Endothelial cell of umbilical vein (primary cell): ENCODE results near the gene MROH8.

ENCODE experiments used
- EZH2 ChIP-seq: IDR thresholded peaks from 2 replicates; pipeline ENCODE4 v1.6.1; 2012; ENCODE audit warnings: borderline replicate concordance, low read depth, mild to moderate bottlenecking, moderate library complexity, low read length, inconsistent platforms; ENCODE audit not compliant: severe bottlenecking
- MYC ChIP-seq: IDR thresholded peaks from one replicate; pipeline ENCODE4 v1.6.1; 2011; ENCODE audit warnings: mild to moderate bottlenecking, low read depth, low read length
- POLR2A ChIP-seq: IDR thresholded peaks from 2 replicates; pipeline ENCODE4 v1.6.1; 2012; ENCODE audit warnings: low read depth, mild to moderate bottlenecking, control low read depth, low read length
- POLR2AphosphoS5 ChIP-seq: IDR thresholded peaks from 2 replicates; pipeline ENCODE4 v1.6.1; 2012; ENCODE audit warnings: low read depth, mild to moderate bottlenecking, control low read depth, low read length, moderate library complexity; ENCODE audit not compliant: insufficient read depth
- TF ChIP-seq, protein P1 (sequence below), 2 donors: IDR thresholded peaks; 1 replicate in 1 of 2; 2 replicates in 1 of 2; pipeline ENCODE4 v1.5.1; 2011; ENCODE audit warnings: low read length in 2 of 2, mild to moderate bottlenecking in 2 of 2, moderate library complexity in 2 of 2, control low read depth in 1 of 2, inconsistent platforms in 1 of 2, low read depth in 1 of 2; ENCODE audit not compliant: insufficient read depth in 1 of 2; ENCODE audit errors: extremely low read depth in 1 of 2

DNA sequence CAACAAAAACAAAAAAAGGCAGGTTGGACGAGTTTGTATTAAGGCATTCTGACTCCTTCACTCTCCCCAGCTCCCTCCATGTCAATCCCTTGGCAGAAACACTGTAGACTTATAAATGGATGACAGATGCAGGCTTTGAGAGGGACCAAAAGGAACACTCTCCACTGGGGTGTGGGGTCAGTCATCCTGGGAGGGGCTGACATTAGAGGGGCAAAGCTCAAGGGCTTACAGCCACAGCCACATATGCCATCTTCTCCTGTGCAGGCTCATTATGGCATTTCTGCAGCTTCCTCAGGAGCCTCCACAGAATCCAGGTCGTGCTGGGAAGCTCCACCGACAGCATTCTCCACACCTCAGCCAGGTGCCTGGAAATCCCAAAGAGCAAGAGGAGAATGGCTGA is 50.5 kb downstream of the MROH8 start:
- TF ChIP-seq, protein P1, sequence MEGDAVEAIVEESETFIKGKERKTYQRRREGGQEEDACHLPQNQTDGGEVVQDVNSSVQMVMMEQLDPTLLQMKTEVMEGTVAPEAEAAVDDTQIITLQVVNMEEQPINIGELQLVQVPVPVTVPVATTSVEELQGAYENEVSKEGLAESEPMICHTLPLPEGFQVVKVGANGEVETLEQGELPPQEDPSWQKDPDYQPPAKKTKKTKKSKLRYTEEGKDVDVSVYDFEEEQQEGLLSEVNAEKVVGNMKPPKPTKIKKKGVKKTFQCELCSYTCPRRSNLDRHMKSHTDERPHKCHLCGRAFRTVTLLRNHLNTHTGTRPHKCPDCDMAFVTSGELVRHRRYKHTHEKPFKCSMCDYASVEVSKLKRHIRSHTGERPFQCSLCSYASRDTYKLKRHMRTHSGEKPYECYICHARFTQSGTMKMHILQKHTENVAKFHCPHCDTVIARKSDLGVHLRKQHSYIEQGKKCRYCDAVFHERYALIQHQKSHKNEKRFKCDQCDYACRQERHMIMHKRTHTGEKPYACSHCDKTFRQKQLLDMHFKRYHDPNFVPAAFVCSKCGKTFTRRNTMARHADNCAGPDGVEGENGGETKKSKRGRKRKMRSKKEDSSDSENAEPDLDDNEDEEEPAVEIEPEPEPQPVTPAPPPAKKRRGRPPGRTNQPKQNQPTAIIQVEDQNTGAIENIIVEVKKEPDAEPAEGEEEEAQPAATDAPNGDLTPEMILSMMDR (IDR thresholded peaks at IDR 0.05; ENCODE audit: extremely low read depth in 1 of 2, insufficient read depth in 1 of 2, low read depth in 1 of 2, low read length in 2 of 2) = no peak
- TF ChIP-seq MYC = no peak
- no peak for TF ChIP-seq POLR2A
- no peak for TF ChIP-seq EZH2
- TF ChIP-seq POLR2AphosphoS5 = no peak
